GM12873 (cell line): ENCODE data around the gene KRT79.

Experiments
- CTCF ChIP-seq: IDR thresholded peaks from 2 replicates; pipeline ENCODE4 v1.5.1; 2012; ENCODE audit warnings: low read depth, mild to moderate bottlenecking, moderate library complexity, low read length, control low read depth; ENCODE audit not compliant: insufficient read depth; ENCODE audit errors: missing control alignments

The KRT79 gene

GRCh38 chr12:52783563-52784316, 50.4 kb downstream of the KRT79 start:
- TF ChIP-seq CTCF, result no peak

- TF ChIP-seq CTCF, result no peak
Observed at GRCh38 chr12:52782502-52782901, 51.6 kb downstream of the KRT79 start.

- no peak for TF ChIP-seq CTCF
Observed at GRCh38 chr12:52781399-52782082, 52.6 kb downstream of the KRT79 start.

GRCh38 chr12:52779914-52780313, 54.2 kb downstream of the KRT79 start:
- TF ChIP-seq CTCF, result no peak

- TF ChIP-seq CTCF, result no peak
Observed at GRCh38 chr12:52778833-52779232, 55.3 kb downstream of the KRT79 start.

- no peak for TF ChIP-seq CTCF
Observed at GRCh38 chr12:52777566-52777965, 56.5 kb downstream of the KRT79 start.

- TF ChIP-seq CTCF, result no peak
Observed at GRCh38 chr12:52776913-52777395, 57.2 kb downstream of the KRT79 start, which contains the start of gene KRT76. KRT76 (minus strand) TSS chr12:52777345; CDS start chr12:52777291, 54 bp downstream.
